ENCODE data around the gene MAT2B.

The MAT2B gene

GRCh38 chr5:163460562-163461171 lies 44.8 kb upstream of the MAT2B start, which contains the start of gene HMMR:
TSS of gene HMMR (plus strand) at chr5:163460632. CDS start at chr5:163460693, 61 bp downstream.
- Histone ChIP-seq H3K4me3 (ENCODE audit: insufficient read length, low read depth) (peak within 1 kb of the TSS; percentile 85), H3K9me3 (ENCODE audit: insufficient read depth, low read length) (no peaks in the 10 kb centered on the region), H3K27me3 (ENCODE audit: insufficient read depth, insufficient read length) (no peaks in the 10 kb centered on the region), H3K9ac (ENCODE audit: insufficient read length, low read depth) (peak within 1 kb of the TSS; percentile 93), H3K36me3 (ENCODE audit: insufficient read depth, insufficient read length, low read length) (peaks cover 20% of the 10 kb centered on the region), H3K4me1 (ENCODE audit: insufficient read depth, insufficient read length) (no peaks in the 10 kb centered on the region)
- DNase-seq (ENCODE audit: low read depth, low spot score): no peak
- no peak for TF ChIP-seq ZNF274 (IDR thresholded peaks at IDR 0.05; ENCODE audit: low read depth, low read length)
- no peak for TF ChIP-seq YY1 (IDR thresholded peaks at IDR 0.05; ENCODE audit: insufficient read depth, insufficient read length)
- TF ChIP-seq SUZ12 (IDR thresholded peaks at IDR 0.05; ENCODE audit: extremely low read depth, insufficient read depth, insufficient read length): no peak

- Histone ChIP-seq H3K9me3 (ENCODE audit: insufficient read depth, low read length) (no peaks in the 10 kb centered on the region), H3K27me3 (ENCODE audit: insufficient read depth, insufficient read length) (no peaks in the 10 kb centered on the region), H3K9ac (ENCODE audit: insufficient read length, low read depth) (no peak overlapping the region), H3K4me1 (ENCODE audit: insufficient read depth, insufficient read length) (no peaks in the 10 kb centered on the region), H3K4me3 (ENCODE audit: insufficient read length, low read depth) (no peak overlapping the region), H3K36me3 (ENCODE audit: insufficient read depth, insufficient read length, low read length) (peaks cover 25% of the 10 kb centered on the region)
- no peak for TF ChIP-seq ZNF274 (IDR thresholded peaks at IDR 0.05; ENCODE audit: low read depth, low read length)
- no peak for DNase-seq (ENCODE audit: low read depth, low spot score)
These were observed 42.4 kb upstream of the MAT2B start for GRCh38 chr5:163463063-163463435.

GRCh38 chr5:163467682-163468081 lies 37.7 kb upstream of the MAT2B start:
- TF ChIP-seq ZNF274 (IDR thresholded peaks at IDR 0.05; ENCODE audit: low read depth, low read length): no peak
- no peak for TF ChIP-seq YY1 (IDR thresholded peaks at IDR 0.05; ENCODE audit: insufficient read depth, insufficient read length)
- TF ChIP-seq SUZ12 (IDR thresholded peaks at IDR 0.05; ENCODE audit: extremely low read depth, insufficient read depth, insufficient read length): no peak
- no peaks in the 10 kb centered on the region for H3K9me3 ChIP-seq (ENCODE audit: insufficient read depth, low read length)
- peaks cover 66% of the 10 kb centered on the region for H3K36me3 ChIP-seq (ENCODE audit: insufficient read depth, insufficient read length, low read length)
- H3K4me1 ChIP-seq (ENCODE audit: insufficient read depth, insufficient read length): no peaks in the 10 kb centered on the region
- H3K4me3 ChIP-seq (ENCODE audit: insufficient read length, low read depth): no peak overlapping the region
- no peaks in the 10 kb centered on the region for H3K27me3 ChIP-seq (ENCODE audit: insufficient read depth, insufficient read length)
- DNase-seq (ENCODE audit: low read depth, low spot score): no peak
- no peak overlapping the region for H3K9ac ChIP-seq (ENCODE audit: insufficient read length, low read depth)

GRCh38 chr5:163473635-163474243 lies 31.7 kb upstream of the MAT2B start:
- H3K27me3 ChIP-seq (ENCODE audit: insufficient read depth, insufficient read length): no peaks in the 10 kb centered on the region
- DNase-seq (ENCODE audit: low read depth, low spot score): no peak
- H3K36me3 ChIP-seq (ENCODE audit: insufficient read depth, insufficient read length, low read length): peaks cover 84% of the 10 kb centered on the region

GRCh38 chr5:163475411-163475810 lies 30.0 kb upstream of the MAT2B start:
- Histone ChIP-seq H3K9ac (ENCODE audit: insufficient read length, low read depth) (no peak overlapping the region), H3K4me3 (ENCODE audit: insufficient read length, low read depth) (no peak overlapping the region), H3K9me3 (ENCODE audit: insufficient read depth, low read length) (no peaks in the 10 kb centered on the region), H3K4me1 (ENCODE audit: insufficient read depth, insufficient read length) (no peaks in the 10 kb centered on the region), H3K27me3 (ENCODE audit: insufficient read depth, insufficient read length) (no peaks in the 10 kb centered on the region), H3K36me3 (ENCODE audit: insufficient read depth, insufficient read length, low read length) (peaks cover 79% of the 10 kb centered on the region)
- no peak for DNase-seq (ENCODE audit: low read depth, low spot score)
- no peak for TF ChIP-seq YY1 (IDR thresholded peaks at IDR 0.05; ENCODE audit: insufficient read depth, insufficient read length)
- no peak for TF ChIP-seq SUZ12 (IDR thresholded peaks at IDR 0.05; ENCODE audit: extremely low read depth, insufficient read depth, insufficient read length)
- TF ChIP-seq ZNF274 (IDR thresholded peaks at IDR 0.05; ENCODE audit: low read depth, low read length): no peak

More at GRCh38 chr5:163473635-163474243, 31.7 kb upstream of the MAT2B start:
- no peaks in the 10 kb centered on the region for H3K9me3 ChIP-seq (ENCODE audit: insufficient read depth, low read length)
- H3K4me3 ChIP-seq (ENCODE audit: insufficient read length, low read depth): no peak overlapping the region
- H3K4me1 ChIP-seq (ENCODE audit: insufficient read depth, insufficient read length): no peaks in the 10 kb centered on the region
- no peak for TF ChIP-seq YY1 (IDR thresholded peaks at IDR 0.05; ENCODE audit: insufficient read depth, insufficient read length)
- H3K9ac ChIP-seq (ENCODE audit: insufficient read length, low read depth): no peak overlapping the region

- no peaks in the 10 kb centered on the region for H3K27me3 ChIP-seq (ENCODE audit: insufficient read depth, insufficient read length)
- no peak for TF ChIP-seq SUZ12 (IDR thresholded peaks at IDR 0.05; ENCODE audit: extremely low read depth, insufficient read depth, insufficient read length)
- no peak for TF ChIP-seq YY1 (IDR thresholded peaks at IDR 0.05; ENCODE audit: insufficient read depth, insufficient read length)
- no peak for TF ChIP-seq ZNF274 (IDR thresholded peaks at IDR 0.05; ENCODE audit: low read depth, low read length)
- peaks cover 76% of the 10 kb centered on the region for H3K36me3 ChIP-seq (ENCODE audit: insufficient read depth, insufficient read length, low read length)
- no peak overlapping the region for H3K4me3 ChIP-seq (ENCODE audit: insufficient read length, low read depth)
- H3K9ac ChIP-seq (ENCODE audit: insufficient read length, low read depth): no peak overlapping the region
- no peaks in the 10 kb centered on the region for H3K9me3 ChIP-seq (ENCODE audit: insufficient read depth, low read length)
- no peak for DNase-seq (ENCODE audit: low read depth, low spot score)
- H3K4me1 ChIP-seq (ENCODE audit: insufficient read depth, insufficient read length): no peaks in the 10 kb centered on the region
These were observed 27.1 kb upstream of the MAT2B start for GRCh38 chr5:163478126-163478981.

- H3K27me3 ChIP-seq (ENCODE audit: insufficient read depth, insufficient read length): no peaks in the 10 kb centered on the region
- no peaks in the 10 kb centered on the region for H3K9me3 ChIP-seq (ENCODE audit: insufficient read depth, low read length)
- TF ChIP-seq SUZ12 (IDR thresholded peaks at IDR 0.05; ENCODE audit: extremely low read depth, insufficient read depth, insufficient read length) (no peak), ZNF274 (IDR thresholded peaks at IDR 0.05; ENCODE audit: low read depth, low read length) (no peak), YY1 (IDR thresholded peaks at IDR 0.05; ENCODE audit: insufficient read depth, insufficient read length) (no peak)
- no peaks in the 10 kb centered on the region for H3K4me1 ChIP-seq (ENCODE audit: insufficient read depth, insufficient read length)
- no peak overlapping the region for H3K9ac ChIP-seq (ENCODE audit: insufficient read length, low read depth)
- H3K36me3 ChIP-seq (ENCODE audit: insufficient read depth, insufficient read length, low read length): peaks cover 75% of the 10 kb centered on the region
- no peak overlapping the region for H3K4me3 ChIP-seq (ENCODE audit: insufficient read length, low read depth)
- DNase-seq (ENCODE audit: low read depth, low spot score): no peak
These were observed 26.5 kb upstream of the MAT2B start for GRCh38 chr5:163478982-163479271.
